Measurements from ENCODE around the gene SCNN1A.

DNA sequence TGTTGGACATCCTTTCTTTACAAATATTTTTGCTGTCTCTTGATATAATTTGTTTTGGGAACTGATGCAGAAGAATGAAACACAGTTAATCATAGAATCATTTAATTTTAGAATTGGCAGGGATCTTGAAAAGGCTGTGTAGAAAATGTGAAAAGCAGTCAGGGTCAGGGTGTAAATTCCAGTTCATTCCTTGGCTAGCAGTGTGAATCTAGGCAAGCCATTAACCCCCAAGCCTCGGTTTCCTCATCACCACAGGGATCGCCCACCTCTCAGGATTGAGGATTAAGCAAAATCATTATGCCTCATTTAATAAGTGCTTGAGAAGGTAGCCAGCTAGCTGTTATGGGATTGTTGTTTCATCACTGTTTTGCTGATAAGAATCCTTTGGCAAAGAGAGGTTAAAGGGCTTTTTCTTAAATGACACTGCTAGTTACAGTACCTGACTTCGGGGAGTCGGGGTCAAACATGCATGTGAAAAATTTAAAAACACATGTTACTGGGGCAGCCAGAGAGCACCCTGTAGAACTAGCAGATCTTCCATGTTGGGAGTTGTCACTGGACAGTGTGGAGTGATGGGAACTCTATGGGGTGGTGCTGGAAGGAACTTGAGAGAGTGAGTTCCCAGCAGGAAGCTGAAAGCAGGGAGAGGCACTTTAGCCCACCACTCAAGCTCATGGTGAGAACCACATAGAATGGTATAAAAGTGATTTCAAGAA is 44.2 kb downstream of the SCNN1A start:
- TF ChIP-seq EZH2 (IDR thresholded peaks at IDR 0.05; ENCODE audit: low read depth): no peak
- TF ChIP-seq, protein P1, sequence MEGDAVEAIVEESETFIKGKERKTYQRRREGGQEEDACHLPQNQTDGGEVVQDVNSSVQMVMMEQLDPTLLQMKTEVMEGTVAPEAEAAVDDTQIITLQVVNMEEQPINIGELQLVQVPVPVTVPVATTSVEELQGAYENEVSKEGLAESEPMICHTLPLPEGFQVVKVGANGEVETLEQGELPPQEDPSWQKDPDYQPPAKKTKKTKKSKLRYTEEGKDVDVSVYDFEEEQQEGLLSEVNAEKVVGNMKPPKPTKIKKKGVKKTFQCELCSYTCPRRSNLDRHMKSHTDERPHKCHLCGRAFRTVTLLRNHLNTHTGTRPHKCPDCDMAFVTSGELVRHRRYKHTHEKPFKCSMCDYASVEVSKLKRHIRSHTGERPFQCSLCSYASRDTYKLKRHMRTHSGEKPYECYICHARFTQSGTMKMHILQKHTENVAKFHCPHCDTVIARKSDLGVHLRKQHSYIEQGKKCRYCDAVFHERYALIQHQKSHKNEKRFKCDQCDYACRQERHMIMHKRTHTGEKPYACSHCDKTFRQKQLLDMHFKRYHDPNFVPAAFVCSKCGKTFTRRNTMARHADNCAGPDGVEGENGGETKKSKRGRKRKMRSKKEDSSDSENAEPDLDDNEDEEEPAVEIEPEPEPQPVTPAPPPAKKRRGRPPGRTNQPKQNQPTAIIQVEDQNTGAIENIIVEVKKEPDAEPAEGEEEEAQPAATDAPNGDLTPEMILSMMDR (conservative IDR thresholded peaks at IDR 0.05): no peak

Data from PC-9 (cell line).